Left ventricle myocardium inferior (tissue), 1 donor: Measurements from ENCODE around the gene TRPV6. TPM values are rescaled to one million over a fixed set of nuclear protein-coding genes. Genes with fewer than 3 reads are reported as not detected.

Experiments used
- DNase-seq: peaks from one replicate; pipeline ENCODE4 v3.0.0-alpha.2; 2020
- H3K27ac ChIP-seq: fragments of 200-600 bp; replicated peaks from 2 replicates; pipeline ENCODE4 v1.8.0; 2021
- H3K27me3 ChIP-seq: fragments of 200-600 bp; 2 replicates; pipeline ENCODE4 v1.8.0; 2021; ENCODE audit warnings: low read depth
- H3K36me3 ChIP-seq: fragments of 200-600 bp; 2 replicates; pipeline ENCODE4 v1.8.0; 2021
- H3K4me1 ChIP-seq: fragments of 200-600 bp; 2 replicates; pipeline ENCODE4 v1.8.0; 2021
- H3K4me3 ChIP-seq: fragments of 200-600 bp; 2 replicates; pipeline ENCODE4 v1.8.0; 2021; ENCODE audit warnings: mild to moderate bottlenecking, moderate library complexity
- H3K9me3 ChIP-seq: fragments of 200-600 bp; replicated peaks from 2 replicates; pipeline ENCODE4 v1.8.0; 2021
- CTCF ChIP-seq: fragments of 200-600 bp; IDR thresholded peaks from 2 replicates; pipeline ENCODE4 v1.8.0; 2021; ENCODE audit warnings: antibody characterized with exemption, mild to moderate bottlenecking, borderline replicate concordance
- intact Hi-C: fragments of 100-400 bp; cut with micrococcal nuclease; formaldehyde crosslinking; loops from one replicate; pipeline ENCODE4 v1.11.0; 2022
- total RNA-seq: library from RNA; stranded (reverse); fragmentation: NEBNext Ultra II Directional; extraction: Animal tissue kit (Norgen Biotek cat#: 25700); gene quantifications from one replicate; pipeline ENCODE4 v1.2.1, GENCODE V29; 2021
- donor health status: DM: no; HTN: yes; CAD: no; lungs with severe emphysema.

TRPV6 gene
- total RNA-seq, 1 donor from 2014 or later, result not detected

GRCh38 chr7:142863891-142864685 is 21.5 kb downstream of the TRPV6 start:
- no peak for TF ChIP-seq CTCF
- H3K4me1 ChIP-seq, result no peaks in the 10 kb centered on the region
- H3K9me3 ChIP-seq, result no peaks in the 10 kb centered on the region
- peaks cover 65% of the 10 kb centered on the region for H3K27me3 ChIP-seq
- no peaks in the 10 kb centered on the region for H3K36me3 ChIP-seq
- intact Hi-C loops, result no loop called here
- H3K27ac ChIP-seq, result no peak overlapping the region
- no peak overlapping the region for H3K4me3 ChIP-seq
- no peak for DNase-seq

- Histone ChIP-seq H3K27ac (no peak overlapping the region), H3K9me3 (no peaks in the 10 kb centered on the region), H3K4me3 (no peak overlapping the region), H3K36me3 (no peaks in the 10 kb centered on the region), H3K27me3 (peaks cover 63% of the 10 kb centered on the region), H3K4me1 (no peaks in the 10 kb centered on the region)
- DNase-seq, result no peak
- intact Hi-C loops, result no loop called here
- TF ChIP-seq CTCF, result no peak
These were observed 22.7 kb downstream of the TRPV6 start for GRCh38 chr7:142862786-142863400.

- intact Hi-C loops, result no loop called here
These were observed 23.2 kb downstream of the TRPV6 start for GRCh38 chr7:142862351-142862750.

GRCh38 chr7:142860968-142861367 is 24.6 kb downstream of the TRPV6 start:
- H3K4me1 ChIP-seq, result peaks cover 3% of the 10 kb centered on the region
- H3K9me3 ChIP-seq, result no peaks in the 10 kb centered on the region
- no peak for TF ChIP-seq CTCF
- H3K4me3 ChIP-seq, result no peak overlapping the region
- intact Hi-C loops, result no loop called here
- H3K27ac ChIP-seq, result no peak overlapping the region
- peaks cover 64% of the 10 kb centered on the region for H3K27me3 ChIP-seq
- no peak for DNase-seq
- H3K36me3 ChIP-seq, result no peaks in the 10 kb centered on the region

More at GRCh38 chr7:142862351-142862750, 23.2 kb downstream of the TRPV6 start:
- H3K36me3 ChIP-seq, result no peaks in the 10 kb centered on the region
- no peaks in the 10 kb centered on the region for H3K9me3 ChIP-seq
- H3K4me1 ChIP-seq, result no peaks in the 10 kb centered on the region
- no peak overlapping the region for H3K27ac ChIP-seq
- DNase-seq, result no peak
- TF ChIP-seq CTCF, result no peak
- peaks cover 63% of the 10 kb centered on the region for H3K27me3 ChIP-seq
- H3K4me3 ChIP-seq, result no peak overlapping the region

- intact Hi-C loops, result loop anchor here (10.0 kb wide), 1 partner anchor 145 kb away; no protein-coding TSS in a partner anchor
- TF ChIP-seq CTCF, result no peak
- no peak overlapping the region for H3K27ac ChIP-seq
- no peaks in the 10 kb centered on the region for H3K36me3 ChIP-seq
- H3K4me3 ChIP-seq, result no peak overlapping the region
- peaks cover 13% of the 10 kb centered on the region for H3K4me1 ChIP-seq
- H3K9me3 ChIP-seq, result no peaks in the 10 kb centered on the region
- DNase-seq, result no peak
- H3K27me3 ChIP-seq, result peaks cover 58% of the 10 kb centered on the region
These were observed 25.7 kb downstream of the TRPV6 start for GRCh38 chr7:142859829-142860228.
